ENCODE results near the gene TAF4B. TPM values are rescaled to one million over a fixed set of nuclear protein-coding genes. Genes with fewer than 3 reads are reported as not detected.

Gene TAF4B
- total and polyA plus RNA-seq, 10 of the 15 experiments (the other 5 are each of a cell fraction or from before 2014, with no cell fraction given) = 2.3 to 15.0 (median 12.2) TPM

GRCh38 chr18:26438980-26439379 lies 212.7 kb downstream of the TAF4B start (continued):
- TF ChIP-seq REST (IDR thresholded peaks at IDR 0.05; ENCODE audit: low read depth, low read length) = no peak
- 0 out of 2 replicates have a peak, but pooled peaks have one; percentile 30 for TF ChIP-seq NR2F1 (conservative IDR thresholded peaks at IDR 0.05)
- no peak for TF ChIP-seq TAF1 (IDR thresholded peaks at IDR 0.05; ENCODE audit: borderline replicate concordance, low read depth, low read length)
- peak; percentile 81 for TF ChIP-seq DPF2 (IDR thresholded peaks at IDR 0.05)
- TF ChIP-seq SRF (IDR thresholded peaks at IDR 0.05; ENCODE audit: low read depth in 2 of 2, low read length in 2 of 2) = 0 out of 4 replicates have a peak, but pooled peaks of 1 of the 2 experiments have one; percentile 10
- TF ChIP-seq E4F1 (IDR thresholded peaks at IDR 0.05; ENCODE audit: borderline replicate concordance, partially characterized antibody) = no peak
- TF ChIP-seq ZNF207 (IDR thresholded peaks at IDR 0.05; ENCODE audit: borderline replicate concordance) = no peak
- TF ChIP-seq MYB (IDR thresholded peaks at IDR 0.05; ENCODE audit: borderline replicate concordance, low read depth, low read length) = no peak
- TF ChIP-seq SIN3A (IDR thresholded peaks at IDR 0.05; ENCODE audit: low read depth, low read length) = no peak
- TF ChIP-seq LARP7 (IDR thresholded peaks at IDR 0.05) = no peak
- TF ChIP-seq MXI1 (IDR thresholded peaks at IDR 0.05; ENCODE audit: low read depth, low read length) = no peak
- TF ChIP-seq BCL3 (IDR thresholded peaks at IDR 0.05; ENCODE audit: borderline replicate concordance, insufficient read depth, low read depth, low read length, poor library complexity, severe bottlenecking) = no peak
- TF ChIP-seq SUZ12 (IDR thresholded peaks at IDR 0.05; ENCODE audit: unreplicated experiment) = no peak
- TF ChIP-seq RAD21 (IDR thresholded peaks at IDR 0.05; ENCODE audit: insufficient read depth, low read depth, low read length) = 0 out of 2 replicates have a peak, but pooled peaks have one; percentile 2
- no peak for TF ChIP-seq ZNF592 (IDR thresholded peaks at IDR 0.05)
- 0 out of 2 replicates have a peak, but pooled peaks have one; percentile 30 for TF ChIP-seq CREM (IDR thresholded peaks at IDR 0.05; ENCODE audit: low read depth)
- TF ChIP-seq SREBF1 (IDR thresholded peaks at IDR 0.05; ENCODE audit: low read length) = no peak

Measured in GM12878 (cell line).